Stimulated activated CD8-positive, alpha-beta memory T cell treated with anti-CD3 and anti-CD28 coated beads, Interleukin-12 subunit alpha, Interleukin-12 subunit beta, amount 100 ng/mL, for 24 hours (primary cell): ENCODE data around the gene NXNL2.

Source experiments
- DNase-seq: peaks from one replicate; pipeline ENCODE4 v3.0.0-alpha.2; 2020; ENCODE audit errors: extremely low read depth

NXNL2 gene

GRCh38 chr9:88531920-88532698 lies 2.9 kb upstream of the NXNL2 start:
- DNase-seq = no peak

GRCh38 chr9:88533951-88534455 lies 975 bp upstream of the NXNL2 start:
- DNase-seq = no peak

- no peak for DNase-seq
Measured at GRCh38 chr9:88535226-88536022, 446 bp downstream of the NXNL2 start.

- DNase-seq = no peak
Measured at GRCh38 chr9:88536023-88536324, 996 bp downstream of the NXNL2 start.

- no peak for DNase-seq
Measured at GRCh38 chr9:88536951-88537760, 2.2 kb downstream of the NXNL2 start.

GRCh38 chr9:88537761-88538091 lies 2.7 kb downstream of the NXNL2 start:
- DNase-seq = no peak

- DNase-seq = no peak
Measured at GRCh38 chr9:88538311-88539085, 3.5 kb downstream of the NXNL2 start.

GRCh38 chr9:88539246-88539645 lies 4.3 kb downstream of the NXNL2 start:
- no peak for DNase-seq

GRCh38 chr9:88540251-88540763 lies 5.3 kb downstream of the NXNL2 start:
- DNase-seq = no peak

GRCh38 chr9:88544245-88544644 lies 9.3 kb downstream of the NXNL2 start:
- no peak for DNase-seq

- DNase-seq = no peak
Measured at GRCh38 chr9:88551546-88552137, 16.7 kb downstream of the NXNL2 start.

GRCh38 chr9:88553350-88553749 lies 18.4 kb downstream of the NXNL2 start:
- no peak for DNase-seq

GRCh38 chr9:88555268-88555980 lies 20.4 kb downstream of the NXNL2 start:
- no peak for DNase-seq

GRCh38 chr9:88559661-88560060 lies 24.7 kb downstream of the NXNL2 start:
- DNase-seq = no peak

GRCh38 chr9:88567870-88568269 lies 32.9 kb downstream of the NXNL2 start:
- DNase-seq = no peak

GRCh38 chr9:88571419-88571818 lies 36.4 kb downstream of the NXNL2 start:
- no peak for DNase-seq

- DNase-seq = no peak
Measured at GRCh38 chr9:88572684-88573083, 37.7 kb downstream of the NXNL2 start.

GRCh38 chr9:88574953-88575352 lies 40.0 kb downstream of the NXNL2 start:
- DNase-seq = no peak

GRCh38 chr9:88577256-88578120 lies 42.5 kb downstream of the NXNL2 start:
- DNase-seq = no peak
